Ectodermal cell (in vitro differentiated cells): ENCODE measurements around the gene BABAM2.
"Not testable (repeated sequence)": the region's sequence is repeated elsewhere in the genome, so short reads cannot be mapped to it uniquely, and the experiment has no call there.

Experiments
- H3K27ac ChIP-seq: 2 replicates; pipeline ENCODE4 v1.7.0; 2013; ENCODE audit warnings: mild to moderate bottlenecking, low read depth, low read length; ENCODE audit not compliant: insufficient read depth, poor library complexity, severe bottlenecking
- H3K27me3 ChIP-seq: 2 replicates; pipeline ENCODE4 v1.7.0; 2013; ENCODE audit warnings: mild to moderate bottlenecking, low read length; ENCODE audit not compliant: insufficient read depth, control insufficient read depth, poor library complexity, severe bottlenecking
- H3K36me3 ChIP-seq: one replicate; pipeline ENCODE4 v1.7.0; 2013; ENCODE audit warnings: low read length; ENCODE audit not compliant: control insufficient read depth, insufficient read depth
- H3K4me1 ChIP-seq: one replicate; pipeline ENCODE4 v1.7.0; 2013; ENCODE audit warnings: low read length; ENCODE audit not compliant: control insufficient read depth, insufficient read depth
- H3K4me3 ChIP-seq: 2 replicates; pipeline ENCODE4 v1.7.0; 2013; ENCODE audit warnings: low read depth, low read length, control low read depth; ENCODE audit not compliant: insufficient read depth
- H3K9me3 ChIP-seq: 2 replicates; pipeline ENCODE4 v1.7.0; 2013; ENCODE audit warnings: mild to moderate bottlenecking, low read length, moderate library complexity; ENCODE audit not compliant: control insufficient read depth
- WGBS, 2 experiments: methylation state at CpG; one replicate each; pipeline ENCODE4 v1.1.7; 2013; ENCODE audit warnings: missing lambda C conversion rate in 2 of 2; 5-methylcytosine and 5-hydroxymethylcytosine counted together

The BABAM2 gene

GRCh38 chr2:27856956-27857355 lies 33.6 kb upstream of the BABAM2 start:
- Histone ChIP-seq H3K27ac (no peak overlapping the region), H3K4me3 (no peak overlapping the region), H3K9me3 (peaks cover 4% of the 10 kb centered on the region), H3K4me1 (no peaks in the 10 kb centered on the region), H3K36me3 (no peaks in the 10 kb centered on the region), H3K27me3 (no peaks in the 10 kb centered on the region)
- 68 to 85% methylated on average over 2 to 3 of the region's 3 CpGs for WGBS, 2 experiments

- WGBS, 2 experiments, result 90 to 95% methylated on average over 4 of the region's 4 CpGs
- Histone ChIP-seq H3K4me3 (no peak overlapping the region), H3K36me3 (no peaks in the 10 kb centered on the region), H3K27me3 (no peaks in the 10 kb centered on the region), H3K27ac (no peak overlapping the region), H3K9me3 (peaks cover 4% of the 10 kb centered on the region), H3K4me1 (no peaks in the 10 kb centered on the region)
Observed at GRCh38 chr2:27857417-27858172, 32.9 kb upstream of the BABAM2 start.

GRCh38 chr2:27860111-27860510 lies 30.4 kb upstream of the BABAM2 start:
- Histone ChIP-seq H3K36me3 (no peaks in the 10 kb centered on the region), H3K27me3 (no peaks in the 10 kb centered on the region)

GRCh38 chr2:27863146-27863545 lies 27.4 kb upstream of the BABAM2 start:
- no peak overlapping the region for H3K27ac ChIP-seq
- H3K9me3 ChIP-seq, result no peaks in the 10 kb centered on the region
- WGBS, 2 experiments, result 26 to 38% methylated on average over 1 of the region's 1 CpG
- H3K36me3 ChIP-seq, result no peaks in the 10 kb centered on the region
- peaks cover 4% of the 10 kb centered on the region for H3K27me3 ChIP-seq
- H3K4me1 ChIP-seq, result no peaks in the 10 kb centered on the region
- no peak overlapping the region for H3K4me3 ChIP-seq

More at GRCh38 chr2:27860111-27860510, 30.4 kb upstream of the BABAM2 start:
- Histone ChIP-seq H3K27ac (no peak overlapping the region), H3K4me3 (no peak overlapping the region), H3K9me3 (peaks cover 4% of the 10 kb centered on the region), H3K4me1 (no peaks in the 10 kb centered on the region)

- WGBS, 2 experiments, result 87 to 88% methylated on average over 5 of the region's 5 CpGs
- H3K27me3 ChIP-seq, H3K4me1 ChIP-seq, H3K36me3 ChIP-seq, H3K4me3 ChIP-seq, H3K9me3 ChIP-seq, H3K27ac ChIP-seq: not testable (repeated sequence)
Observed at GRCh38 chr2:27863955-27864354, 26.6 kb upstream of the BABAM2 start.

GRCh38 chr2:27866237-27866636 lies 24.3 kb upstream of the BABAM2 start:
- H3K27ac ChIP-seq, result no peak overlapping the region
- WGBS, 2 experiments, result 93 to 96% methylated on average over 1 of the region's 1 CpG
- H3K36me3 ChIP-seq, result no peaks in the 10 kb centered on the region
- peaks cover 4% of the 10 kb centered on the region for H3K27me3 ChIP-seq
- H3K9me3 ChIP-seq, result no peaks in the 10 kb centered on the region
- H3K4me3 ChIP-seq, result no peak overlapping the region
- H3K4me1 ChIP-seq, result no peaks in the 10 kb centered on the region

- no peak overlapping the region for H3K27ac ChIP-seq
- no peaks in the 10 kb centered on the region for H3K4me1 ChIP-seq
- WGBS, 2 experiments, result 87 to 90% methylated on average over 6 of the region's 6 CpGs
- H3K36me3 ChIP-seq, result no peaks in the 10 kb centered on the region
- H3K9me3 ChIP-seq, result no peaks in the 10 kb centered on the region
- H3K4me3 ChIP-seq, result no peak overlapping the region
- H3K27me3 ChIP-seq, result peaks cover 4% of the 10 kb centered on the region
Observed at GRCh38 chr2:27869763-27870162, 20.8 kb upstream of the BABAM2 start.

- Histone ChIP-seq H3K27ac (no peak overlapping the region), H3K4me1 (no peaks in the 10 kb centered on the region), H3K9me3 (no peaks in the 10 kb centered on the region), H3K4me3 (no peak overlapping the region), H3K27me3 (peaks cover 4% of the 10 kb centered on the region), H3K36me3 (no peaks in the 10 kb centered on the region)
- WGBS, 2 experiments, result 93 to 98% methylated on average over 3 of the region's 3 CpGs
Observed at GRCh38 chr2:27870724-27871123, 19.8 kb upstream of the BABAM2 start.

GRCh38 chr2:27871802-27872201 lies 18.7 kb upstream of the BABAM2 start:
- 87 to 89% methylated on average over 3 of the region's 3 CpGs for WGBS, 2 experiments
- Histone ChIP-seq H3K4me1 (no peaks in the 10 kb centered on the region), H3K27me3 (no peaks in the 10 kb centered on the region), H3K27ac (no peak overlapping the region), H3K9me3 (no peaks in the 10 kb centered on the region), H3K36me3 (no peaks in the 10 kb centered on the region), H3K4me3 (no peak overlapping the region)

- Histone ChIP-seq H3K4me1 (no peaks in the 10 kb centered on the region), H3K4me3 (no peak overlapping the region), H3K27me3 (no peaks in the 10 kb centered on the region), H3K36me3 (no peaks in the 10 kb centered on the region), H3K27ac (no peak overlapping the region), H3K9me3 (no peaks in the 10 kb centered on the region)
- 86 to 95% methylated on average over 1 of the region's 1 CpG for WGBS, 2 experiments
Observed at GRCh38 chr2:27873091-27873490, 17.4 kb upstream of the BABAM2 start.
